Body of pancreas (tissue), 4 donors: ENCODE results near the gene ZNF761.
"Not testable (repeated sequence)": the region's sequence is repeated elsewhere in the genome, so short reads cannot be mapped to it uniquely, and the experiment has no call there.

Source experiments
- CTCF ChIP-seq, 7 experiments: fragments of 450-650 bp in 4 of 7; fragments of 200-600 bp in 3 of 7; sonication (generic) in 3 of 7; IDR thresholded peaks; one replicate each; pipeline ENCODE4 v1.5.1; 2016 to 2019; ENCODE audit warnings: antibody characterized with exemption in 7 of 7
- POLR2A ChIP-seq, 3 donors: fragments of 450-650 bp; IDR thresholded peaks; one replicate each; pipeline ENCODE4 v1.6.1; 2016; ENCODE audit warnings: antibody characterized with exemption in 3 of 3, mild to moderate bottlenecking in 2 of 3

- TF ChIP-seq CTCF, POLR2A (IDR thresholded peaks at IDR 0.05): not testable (repeated sequence)
These were observed 12.0 kb downstream of the ZNF761 start for GRCh38 chr19:53443809-53444208.
